Spleen (tissue), 7 donors: ENCODE results near the gene PLB1.

ENCODE experiments used
- CTCF ChIP-seq, 11 experiments: fragments of 200-600 bp in 7 of 11; fragments of 450-650 bp in 4 of 11; sonication (generic) in 4 of 11; IDR thresholded peaks in 8 of 11; conservative IDR thresholded peaks in 3 of 11; 1 replicate in 7 of 11; 2 replicates in 4 of 11; pipeline versions ENCODE4 v1.4.0 to v1.8.0; 2016 to 2021; ENCODE audit warnings: antibody characterized with exemption in 11 of 11, inconsistent platforms in 4 of 11, mild to moderate bottlenecking in 1 of 11
- POLR2AphosphoS5 ChIP-seq, 3 donors: sonication (generic); formaldehyde crosslinking; IDR thresholded peaks; one replicate each; pipeline ENCODE4 v1.5.1; 2017; ENCODE audit warnings: antibody characterized with exemption in 3 of 3
- donor health status: DM: no; HTN: no; CAD: no; lungs with moderate emphysema.
- donor health status: DM: no; HTN: no; CAD: no.
- donor health status: DM: no; HTN: no; CAD: no.

DNA sequence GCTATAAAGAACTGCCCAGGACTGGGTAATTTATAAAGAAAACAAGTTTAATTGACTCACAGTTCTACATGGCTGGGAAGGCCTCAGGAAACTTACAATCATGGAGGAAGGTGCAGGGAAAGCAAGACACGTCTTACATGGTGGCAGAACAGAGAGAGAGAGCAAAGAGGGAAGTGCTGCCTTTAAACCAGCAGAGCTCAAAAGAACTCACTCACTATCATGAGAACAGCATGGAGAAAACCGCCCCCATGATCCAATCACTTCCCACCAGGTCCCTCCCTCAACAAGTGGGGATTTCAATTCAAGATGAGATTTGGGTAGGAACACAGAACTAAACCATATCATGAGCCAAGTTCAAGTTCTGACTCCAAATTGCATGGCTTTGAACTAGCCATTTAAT, 193.0 kb downstream of the PLB1 start:
- TF ChIP-seq POLR2AphosphoS5 (IDR thresholded peaks at IDR 0.05) (no peak), CTCF (IDR thresholded peaks at IDR 0.05 in 8 of 11, conservative IDR thresholded peaks at IDR 0.05 in 3 of 11) (no peak)
